IPS DF 6.9 (cell line): ENCODE measurements around the gene IFI27L1.
A peak's percentile ranks its signal among the peaks of the same experiment; 100 is the strongest.

Source experiments
- DNase-seq: peaks from one replicate; pipeline ENCODE4 v3.0.0-alpha.2; 2013; ENCODE audit warnings: low read depth, low spot score
- H3K27ac ChIP-seq: one replicate; pipeline ENCODE4 v1.5.1; 2013; ENCODE audit warnings: low read length, control low read depth
- H3K27me3 ChIP-seq: 2 replicates; pipeline ENCODE4 v1.6.1; 2013; ENCODE audit warnings: mild to moderate bottlenecking, low read length; ENCODE audit not compliant: control insufficient read depth, insufficient read depth
- H3K36me3 ChIP-seq: 2 replicates; pipeline ENCODE4 v1.6.1; 2013; ENCODE audit warnings: low read length; ENCODE audit not compliant: control insufficient read depth, insufficient read depth
- H3K4me1 ChIP-seq: 2 replicates; pipeline ENCODE4 v1.6.1; 2013; ENCODE audit warnings: low read length; ENCODE audit not compliant: control insufficient read depth, insufficient read depth
- H3K4me3 ChIP-seq: 2 replicates; pipeline ENCODE4 v1.5.1; 2013; ENCODE audit warnings: mild to moderate bottlenecking, low read length
- H3K9me3 ChIP-seq: 2 replicates; pipeline ENCODE4 v1.6.1; 2013; ENCODE audit warnings: low read length, inconsistent platforms; ENCODE audit not compliant: control insufficient read depth, insufficient read depth
- WGBS: extraction: QIAGEN DNeasy Blood & Tissue Kit; methylation state at CpG from one replicate; pipeline ENCODE4 v1.1.7; 2013; ENCODE audit warnings: mixed read lengths, missing lambda C conversion rate; ENCODE audit not compliant: insufficient read length, insufficient coverage; 5-methylcytosine and 5-hydroxymethylcytosine counted together

IFI27L1 gene, protein sequence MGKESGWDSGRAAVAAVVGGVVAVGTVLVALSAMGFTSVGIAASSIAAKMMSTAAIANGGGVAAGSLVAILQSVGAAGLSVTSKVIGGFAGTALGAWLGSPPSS

DNA sequence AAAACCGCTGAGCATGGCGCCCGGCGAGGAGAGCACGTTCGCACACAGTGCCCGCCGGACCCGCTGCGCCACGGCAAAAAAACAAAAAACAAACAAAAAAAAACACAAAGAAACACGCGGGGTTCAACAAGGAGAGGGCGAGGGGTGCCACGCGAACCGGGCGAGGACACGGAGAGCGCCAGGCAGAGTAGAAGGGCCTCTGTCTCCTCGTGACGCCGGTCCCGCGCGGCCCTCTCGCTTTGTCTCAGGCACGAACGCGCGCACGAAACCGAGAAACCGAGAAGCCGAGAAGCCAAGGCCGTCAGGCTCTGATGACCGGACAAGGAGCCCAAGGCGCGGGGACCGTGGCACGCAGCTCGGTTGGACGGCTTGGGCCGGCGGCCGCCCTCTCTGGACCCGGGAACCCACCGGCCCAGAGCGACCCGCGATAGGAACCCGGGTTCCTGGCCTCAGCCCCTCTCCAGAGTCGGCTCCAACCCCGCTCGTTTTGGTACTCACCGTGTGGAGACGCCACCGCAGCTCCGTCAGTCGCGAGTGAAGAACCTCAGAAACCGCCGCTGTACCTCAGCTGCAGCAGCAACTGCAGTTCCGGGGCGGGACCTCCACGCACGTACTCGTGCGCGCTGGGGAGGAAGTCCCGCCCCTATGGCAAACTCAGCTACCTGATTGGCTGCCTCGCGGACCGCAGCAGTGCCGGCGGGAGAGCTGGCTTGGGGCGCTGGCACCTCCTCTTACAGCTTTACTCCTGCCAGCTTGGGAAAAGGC, at the start of gene IFI27L1, which contains the start of gene DDX24:
Gene IFI27L1, plus strand, starts transcription at position 690 of the 765 bp plus-strand sequence. CDS start 15,628 bp downstream, outside the sequence.
Gene DDX24, minus strand, starts transcription at position 582 of the 765 bp plus-strand sequence. CDS start 1,460 bp downstream, outside the sequence.
- peak within 1 kb of the TSS; percentile 89 for H3K4me3 ChIP-seq
- no CpG with 5 or more reads among the region's 77 CpGs for WGBS
- H3K4me1 ChIP-seq, result 0 out of 2 replicates have a peak, but pooled peaks cover 1% of the 10 kb centered on the region
- DNase-seq, result peak; percentile 73
- H3K9me3 ChIP-seq, result no peaks in the 10 kb centered on the region
- H3K36me3 ChIP-seq, result peaks cover 7% of the 10 kb centered on the region; the same call in 1 of the 2 replicates
- no peaks in the 10 kb centered on the region for H3K27me3 ChIP-seq
- no peak within 1 kb of the TSS for H3K27ac ChIP-seq

DNA sequence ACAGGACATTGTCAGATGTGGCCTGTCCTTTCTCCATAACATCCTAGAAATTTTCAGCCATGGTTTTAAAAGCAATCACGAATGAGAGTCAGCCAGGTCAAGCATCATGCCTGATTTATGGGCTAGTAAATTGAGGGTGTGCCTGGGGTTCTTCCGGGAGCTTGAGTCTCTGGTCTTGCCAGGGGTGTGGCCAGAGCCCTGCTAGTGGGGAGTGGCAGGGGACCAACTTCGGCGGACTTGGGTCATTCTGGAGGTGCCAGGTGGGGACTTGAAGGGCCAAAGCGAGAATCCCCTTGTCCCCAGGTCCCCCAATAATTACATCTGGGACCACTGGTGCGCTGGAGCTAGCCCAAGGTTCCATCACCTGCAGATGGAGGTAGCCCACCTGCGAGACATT, 49.2 kb upstream of the IFI27L1 start:
- Histone ChIP-seq H3K4me1 (peaks cover 4% of the 10 kb centered on the region), H3K4me3 (no peak overlapping the region), H3K36me3 (no peaks in the 10 kb centered on the region), H3K27ac (no peak overlapping the region), H3K27me3 (no peaks in the 10 kb centered on the region), H3K9me3 (no peaks in the 10 kb centered on the region)
- no peak for DNase-seq
- no CpG with 5 or more reads among the region's 7 CpGs for WGBS

DNA sequence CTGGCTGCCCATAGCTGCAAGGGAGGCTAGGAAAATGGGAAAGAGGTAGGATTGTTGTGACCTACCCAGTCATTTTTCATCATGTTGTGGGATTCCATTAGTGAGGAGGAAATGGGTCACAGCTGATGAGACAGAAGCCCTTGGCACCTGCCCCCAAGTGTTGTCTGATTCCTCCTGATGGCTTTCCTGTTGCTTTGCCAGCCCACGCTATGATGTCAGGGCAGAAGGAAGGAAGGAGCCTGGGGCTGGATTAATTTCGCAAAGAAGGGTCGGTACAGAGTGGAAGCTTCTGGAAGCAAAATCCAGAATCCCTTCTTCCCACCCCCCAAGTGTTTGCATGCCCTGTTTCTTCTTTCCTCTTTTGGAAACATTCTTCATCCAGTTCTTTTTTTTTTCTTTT, 46.2 kb upstream of the IFI27L1 start:
- no CpG with 5 or more reads among the region's 3 CpGs for WGBS

DNA sequence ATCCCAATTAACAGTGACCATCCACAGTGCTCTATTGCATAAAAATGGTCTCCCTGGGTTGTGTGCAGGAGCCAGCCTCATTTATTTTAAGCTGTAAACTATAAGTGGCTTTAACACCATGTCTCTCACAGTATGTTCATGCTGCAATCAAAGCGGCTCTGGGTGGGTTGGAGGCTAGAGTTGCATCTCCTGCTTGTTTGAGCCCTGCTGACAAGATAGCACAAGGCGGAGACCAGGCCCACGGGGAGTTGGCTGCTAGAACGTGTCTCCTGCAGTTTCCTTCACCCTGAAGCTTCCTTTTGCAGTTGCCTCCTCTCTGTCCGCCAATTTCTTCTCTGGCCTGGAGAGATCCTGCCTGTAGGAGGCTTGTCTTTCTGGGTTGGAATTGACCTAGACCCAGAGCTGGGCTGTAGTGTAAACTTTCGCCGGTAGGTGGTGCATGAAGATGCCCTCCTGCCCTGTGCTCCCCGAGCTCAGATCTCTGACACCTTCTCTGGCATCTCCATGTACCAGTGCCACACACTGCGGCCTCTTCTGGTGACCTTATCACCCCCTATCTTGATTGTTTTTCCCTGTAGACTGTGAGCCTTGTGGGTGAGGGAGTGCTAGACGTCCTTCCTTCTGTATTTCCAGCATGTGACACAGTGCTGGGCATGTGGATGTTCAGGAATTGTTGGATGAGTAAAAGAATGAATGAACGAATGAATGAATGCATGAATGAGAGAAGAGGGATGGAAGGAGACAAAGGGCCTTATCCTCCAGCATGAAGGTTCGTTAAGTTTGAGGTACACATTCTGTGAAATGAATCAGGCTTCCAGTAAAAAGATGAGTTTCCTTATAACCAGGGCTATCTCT, 44.6 kb upstream of the IFI27L1 start:
- peak; percentile 71 for DNase-seq
- WGBS, result 100% methylated on average over 1 of the region's 12 CpGs
- H3K27ac ChIP-seq, result no peak overlapping the region

More for the DNA sequence above, 46.2 kb upstream of the IFI27L1 start:
- no peaks in the 10 kb centered on the region for H3K9me3 ChIP-seq
- no peak for DNase-seq
- H3K36me3 ChIP-seq, result no peaks in the 10 kb centered on the region
- no peaks in the 10 kb centered on the region for H3K27me3 ChIP-seq
- H3K4me3 ChIP-seq, result no peak overlapping the region
- H3K27ac ChIP-seq, result no peak overlapping the region
- H3K4me1 ChIP-seq, result no peaks in the 10 kb centered on the region

DNA sequence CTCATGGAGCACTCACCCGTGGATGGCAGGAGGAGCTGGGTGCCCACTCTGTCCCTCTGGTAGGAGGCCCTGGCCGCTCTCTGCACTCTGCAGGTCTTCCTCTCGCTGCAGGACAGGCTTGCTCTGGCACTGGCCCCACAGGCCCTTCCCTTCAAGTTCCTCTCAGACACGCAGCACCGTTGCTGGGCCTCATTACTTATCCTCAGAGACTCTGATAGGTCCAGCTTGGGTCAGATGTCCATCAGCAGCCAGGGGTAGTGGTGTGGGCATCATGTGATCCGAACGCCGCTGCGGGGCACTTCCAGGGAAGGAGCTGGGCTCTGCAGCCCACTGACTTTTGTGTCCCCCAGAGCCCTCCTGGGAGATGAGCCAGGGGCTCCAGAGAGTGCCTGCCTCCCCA, 43.2 kb upstream of the IFI27L1 start:
- no peaks in the 10 kb centered on the region for H3K36me3 ChIP-seq
- no peak overlapping the region for H3K27ac ChIP-seq
- H3K4me3 ChIP-seq, result no peak overlapping the region
- no peak for DNase-seq
- H3K9me3 ChIP-seq, result no peaks in the 10 kb centered on the region
- H3K27me3 ChIP-seq, result no peaks in the 10 kb centered on the region
- no peaks in the 10 kb centered on the region for H3K4me1 ChIP-seq
- WGBS, result no CpG with 5 or more reads among the region's 9 CpGs

More for the DNA sequence above, 44.6 kb upstream of the IFI27L1 start:
- H3K4me3 ChIP-seq, result no peak overlapping the region
- H3K27me3 ChIP-seq, result no peaks in the 10 kb centered on the region
- no peaks in the 10 kb centered on the region for H3K9me3 ChIP-seq
- H3K36me3 ChIP-seq, result no peaks in the 10 kb centered on the region
- no peaks in the 10 kb centered on the region for H3K4me1 ChIP-seq

DNA sequence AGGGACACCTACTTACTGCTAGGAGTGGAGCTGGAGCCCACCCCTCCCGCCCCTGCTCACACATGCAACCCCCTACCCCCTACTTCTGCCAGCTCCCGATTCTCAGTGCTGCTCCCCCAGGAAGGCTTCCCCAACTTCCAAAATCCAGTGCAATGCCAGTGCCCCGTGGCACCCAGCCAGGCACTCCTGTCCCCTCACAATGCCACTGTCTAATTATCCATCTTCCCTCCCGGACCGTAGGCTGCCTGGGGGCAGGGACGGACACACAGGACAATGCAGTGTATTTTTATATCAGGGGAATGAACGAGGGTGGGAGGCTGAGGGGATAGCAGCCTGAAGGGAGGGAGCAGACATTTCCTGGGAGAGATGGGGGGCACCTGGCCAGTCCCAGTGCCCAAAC, 42.6 kb upstream of the IFI27L1 start:
- Histone ChIP-seq H3K36me3 (0 out of 2 replicates have a peak, but pooled peaks cover under 1% of the 10 kb centered on the region), H3K27me3 (no peaks in the 10 kb centered on the region), H3K9me3 (no peaks in the 10 kb centered on the region), H3K4me1 (no peaks in the 10 kb centered on the region), H3K4me3 (no peak overlapping the region), H3K27ac (no peak overlapping the region)
- DNase-seq, result no peak
- WGBS, result no CpG with 5 or more reads among the region's 7 CpGs

DNA sequence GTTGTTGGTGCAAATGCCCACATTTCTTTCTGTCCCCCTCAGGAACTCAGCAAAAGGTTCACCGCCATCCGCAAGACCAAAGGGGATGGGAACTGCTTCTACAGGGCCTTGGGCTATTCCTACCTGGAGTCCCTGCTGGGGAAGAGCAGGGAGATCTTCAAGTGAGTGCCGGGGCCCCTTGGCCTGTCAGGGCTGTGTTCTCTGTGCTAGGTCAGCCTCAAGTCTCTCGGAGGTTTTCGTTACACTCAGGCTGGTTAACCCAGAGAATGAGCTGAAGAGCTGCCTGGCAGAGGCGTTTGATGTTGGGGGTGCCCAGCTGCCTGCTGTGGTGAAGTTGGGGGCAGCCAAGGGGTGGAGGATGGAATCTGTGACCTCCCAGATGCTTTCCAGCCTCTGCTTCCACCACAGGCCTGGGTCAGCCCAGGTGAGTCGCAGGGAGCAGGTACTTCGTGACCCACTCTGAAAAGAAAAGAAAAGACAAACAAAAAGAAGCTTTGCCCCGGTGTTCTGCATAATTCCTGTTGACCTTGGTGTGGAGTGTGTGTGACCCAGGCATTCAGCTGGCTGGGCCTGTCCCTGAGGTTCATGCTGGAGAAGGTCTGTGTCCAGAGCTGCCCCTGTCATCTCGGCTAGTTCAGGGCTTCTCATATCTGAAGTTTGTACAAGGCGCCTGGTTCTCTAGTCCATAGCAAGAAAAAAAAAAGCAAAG, 42.0 kb upstream of the IFI27L1 start:
- no CpG with 5 or more reads among the region's 11 CpGs for WGBS
- Histone ChIP-seq H3K36me3 (0 out of 2 replicates have a peak, but pooled peaks cover 4% of the 10 kb centered on the region), H3K4me1 (no peaks in the 10 kb centered on the region), H3K9me3 (no peaks in the 10 kb centered on the region), H3K27ac (no peak overlapping the region), H3K27me3 (no peaks in the 10 kb centered on the region), H3K4me3 (no peak overlapping the region)
- DNase-seq, result no peak

DNA sequence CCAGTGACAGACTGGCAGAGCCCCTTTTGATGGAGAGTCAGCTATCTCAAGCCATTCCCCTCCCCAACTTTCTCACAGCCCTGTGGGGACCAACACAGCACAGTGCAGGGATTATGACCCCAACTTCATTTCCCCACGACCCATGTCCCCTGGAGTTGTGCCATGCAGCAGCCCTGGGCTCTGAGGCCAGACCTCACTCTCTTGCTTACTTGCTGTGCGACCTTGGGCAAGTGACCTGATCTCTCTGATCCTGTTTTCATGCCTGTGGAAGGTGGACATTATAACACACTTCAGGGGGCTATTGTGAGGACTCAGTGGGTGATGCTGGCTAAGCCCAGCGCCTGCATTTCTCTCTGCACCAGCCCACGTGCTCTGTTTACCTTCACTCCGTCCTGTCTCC, 40.9 kb upstream of the IFI27L1 start:
- H3K4me1 ChIP-seq, result no peaks in the 10 kb centered on the region
- no CpG with 5 or more reads among the region's 5 CpGs for whole genome bisulfite sequencing

DNA sequence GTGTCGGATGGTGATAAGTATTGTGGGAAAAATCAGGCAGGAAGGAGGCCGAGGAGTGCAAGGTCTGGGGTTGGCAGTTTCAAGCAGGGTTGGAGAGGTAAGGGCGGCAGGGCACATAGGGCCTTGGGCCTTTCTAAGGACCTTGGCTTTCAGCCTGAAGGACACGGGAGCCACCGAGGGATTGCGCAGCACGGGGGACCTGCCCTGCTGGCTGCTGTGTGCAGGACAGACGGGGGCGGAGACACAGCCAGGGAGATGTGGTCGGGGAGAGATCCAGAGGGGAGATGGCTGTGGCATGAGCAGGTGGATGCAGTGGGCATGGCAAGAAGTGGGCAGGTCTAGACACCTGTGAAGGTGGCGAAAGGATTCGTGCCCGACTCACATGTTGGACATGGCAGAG, 40.3 kb upstream of the IFI27L1 start:
- no peaks in the 10 kb centered on the region for H3K9me3 ChIP-seq
- H3K27ac ChIP-seq, result no peak overlapping the region
- no peak overlapping the region for H3K4me3 ChIP-seq
- WGBS, result no CpG with 5 or more reads among the region's 13 CpGs
- no peaks in the 10 kb centered on the region for H3K27me3 ChIP-seq
- H3K36me3 ChIP-seq, result 0 out of 2 replicates have a peak, but pooled peaks cover 10% of the 10 kb centered on the region
- no peaks in the 10 kb centered on the region for H3K4me1 ChIP-seq
- no peak for DNase-seq

More for the DNA sequence above, 40.9 kb upstream of the IFI27L1 start:
- Histone ChIP-seq H3K9me3 (no peaks in the 10 kb centered on the region), H3K4me3 (no peak overlapping the region), H3K27ac (no peak overlapping the region), H3K36me3 (0 out of 2 replicates have a peak, but pooled peaks cover 10% of the 10 kb centered on the region), H3K27me3 (no peaks in the 10 kb centered on the region)
- DNase-seq, result no peak
